Tongue (tissue), 3 donors: ENCODE data around the gene IL13RA1. TPM values are rescaled to one million over a fixed set of nuclear protein-coding genes. Genes with fewer than 3 reads are reported as not detected.
"Not testable (repeated sequence)": the region's sequence is repeated elsewhere in the genome, so short reads cannot be mapped to it uniquely, and the experiment has no call there.

Source experiments
- DNase-seq: peaks from one replicate; pipeline ENCODE4 v3.0.0-alpha.2; 2015
- small RNA-seq: library from RNA; depleted of rRNA; stranded (forward); fragments of <200 nt; gene quantifications from one replicate; pipeline ENCODE3, GENCODE V24; 2014; ENCODE audit warnings: low replicate concordance
- total RNA-seq: library from RNA; depleted of rRNA; stranded (reverse); fragments of >200 nt; gene quantifications from one replicate; pipeline ENCODE4 v1.2.3, GENCODE V29; 2014

IL13RA1 gene
- total RNA-seq, 1 donor from 2014 or later, result 33.2 TPM

DNA sequence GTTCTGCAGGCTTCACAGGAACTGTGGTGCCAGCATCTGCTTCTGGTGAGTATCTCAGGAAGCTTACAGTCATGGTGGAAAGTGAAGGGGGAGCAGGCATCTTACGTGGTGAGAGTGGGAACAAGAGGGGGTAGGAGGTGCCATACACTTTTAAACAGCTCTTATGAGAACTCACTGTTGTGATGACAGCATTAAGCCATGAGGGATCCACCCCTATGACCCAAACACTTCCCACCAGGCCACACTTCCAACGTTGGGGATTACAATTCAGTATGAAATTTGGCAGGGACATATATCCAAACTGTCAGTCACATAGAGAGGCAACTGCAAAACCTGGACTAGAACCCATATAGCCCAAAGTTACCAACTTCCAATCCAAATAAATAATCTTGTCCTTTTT lies 53.1 kb downstream of the IL13RA1 start:
- DNase-seq, result no peak

DNA sequence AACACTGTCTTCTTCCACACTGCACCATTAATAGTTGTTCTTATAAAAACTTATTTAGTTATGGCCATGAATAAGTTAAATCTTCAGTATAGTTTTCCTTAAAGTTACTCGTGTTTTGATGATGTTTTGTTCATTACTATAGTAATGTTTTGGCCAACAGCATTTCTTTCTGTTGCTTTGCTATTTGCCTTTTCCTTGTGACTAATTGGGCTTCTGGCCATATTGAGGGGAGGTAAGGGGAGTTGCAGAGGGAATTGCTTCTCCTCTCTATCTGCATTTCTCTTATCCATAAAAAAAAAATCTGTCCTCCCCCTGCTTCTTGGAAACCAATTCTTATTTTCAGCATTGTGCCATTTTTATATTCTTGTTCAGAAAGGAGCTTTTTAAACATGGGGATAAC lies 53.5 kb downstream of the IL13RA1 start:
- peak; percentile 42 for DNase-seq

DNA sequence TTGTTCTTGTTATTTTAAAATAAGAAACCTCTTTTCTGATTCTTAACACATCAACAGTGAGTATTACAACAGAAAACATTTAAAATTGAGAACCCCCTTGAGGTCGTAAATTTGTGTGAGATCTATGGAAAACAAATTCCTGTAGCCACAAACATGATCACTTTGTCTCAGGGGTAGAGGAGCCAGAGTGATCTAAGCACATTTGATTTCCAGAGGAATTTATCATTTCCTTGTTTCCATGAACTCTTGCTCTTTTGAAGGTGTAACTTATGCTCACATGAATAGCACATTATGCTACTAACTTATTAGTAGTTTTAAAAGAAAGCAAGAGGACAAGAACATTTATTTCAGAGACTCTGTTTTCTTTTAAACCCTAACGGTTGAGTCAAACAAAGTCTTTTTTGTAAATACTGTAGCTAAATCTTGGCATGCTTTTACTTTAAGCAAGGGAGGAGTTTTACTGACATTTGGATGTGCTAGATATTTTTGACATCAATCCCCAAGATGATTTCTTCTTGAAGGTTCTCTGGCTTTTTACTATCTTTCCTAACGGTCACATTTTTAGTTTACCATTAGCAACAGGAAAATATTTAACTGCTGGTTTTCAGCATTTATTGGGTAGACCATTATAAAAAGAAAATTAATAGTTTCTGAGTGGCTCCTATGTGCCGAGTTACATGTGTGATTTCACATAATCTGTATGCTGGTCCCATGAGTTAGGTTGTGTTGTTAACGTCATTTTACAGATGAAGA lies 68.3 kb downstream of the IL13RA1 start:
- DNase-seq, result peak; percentile 29

DNA sequence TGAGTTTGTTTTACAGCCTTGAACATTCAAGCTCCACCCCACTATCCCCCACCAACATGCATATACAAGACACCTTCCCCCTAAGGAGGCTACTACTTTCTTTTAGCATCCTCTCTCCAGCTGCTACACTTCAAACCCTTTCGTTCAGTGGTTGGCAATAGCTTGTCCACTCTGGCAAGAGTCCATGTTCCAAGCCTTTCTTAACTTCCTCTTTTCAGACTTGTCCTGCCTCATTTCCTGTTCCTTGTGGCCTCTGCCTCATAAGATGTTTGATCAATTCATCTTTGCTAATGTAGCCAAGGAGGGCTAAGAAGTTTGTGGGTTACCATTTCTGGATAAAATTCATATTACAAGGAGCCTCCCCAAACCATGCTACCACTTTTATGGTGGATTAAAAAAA lies 75.5 kb downstream of the IL13RA1 start:
- no peak for DNase-seq

DNA sequence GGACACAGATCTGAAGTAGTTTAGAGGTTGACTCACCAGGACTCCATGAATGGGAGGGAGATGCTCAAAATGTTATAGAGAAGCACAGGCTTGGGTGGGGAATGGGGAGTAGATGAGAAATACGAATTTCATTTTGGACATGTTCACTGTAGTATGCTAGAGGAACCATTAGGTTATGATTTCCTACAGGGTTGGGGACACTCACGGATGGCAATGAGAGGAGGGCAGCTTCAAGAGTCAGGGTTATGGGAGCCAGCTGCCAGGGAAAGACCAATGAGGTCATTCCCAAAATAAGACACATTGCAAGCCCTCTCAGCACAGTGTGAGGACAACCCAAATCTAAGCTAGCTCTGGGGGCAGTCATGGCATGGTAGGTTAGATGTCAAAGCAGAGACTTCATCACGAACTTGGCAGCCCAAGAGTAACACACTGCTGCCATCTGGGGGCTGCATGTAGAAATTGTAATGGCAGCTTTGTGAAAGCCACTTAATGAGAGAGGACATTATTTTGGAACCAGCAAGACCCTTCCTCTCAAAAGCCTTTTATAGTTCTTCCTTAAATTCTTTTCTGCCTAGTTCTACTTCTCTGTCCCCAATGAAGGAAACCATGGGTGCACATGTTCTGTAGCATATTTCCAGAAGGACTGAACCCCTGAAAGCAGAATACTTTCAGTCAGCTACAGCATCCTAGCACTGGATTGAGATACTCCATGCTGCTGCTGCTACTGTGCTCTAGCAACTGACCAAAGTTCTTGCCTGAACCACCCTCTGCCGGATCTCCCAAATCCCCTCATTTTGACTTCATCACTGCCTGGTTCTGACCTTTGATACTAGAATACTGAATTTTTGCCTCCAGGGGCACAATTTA lies 80.0 kb downstream of the IL13RA1 start:
- peak; percentile 67 for DNase-seq

DNA sequence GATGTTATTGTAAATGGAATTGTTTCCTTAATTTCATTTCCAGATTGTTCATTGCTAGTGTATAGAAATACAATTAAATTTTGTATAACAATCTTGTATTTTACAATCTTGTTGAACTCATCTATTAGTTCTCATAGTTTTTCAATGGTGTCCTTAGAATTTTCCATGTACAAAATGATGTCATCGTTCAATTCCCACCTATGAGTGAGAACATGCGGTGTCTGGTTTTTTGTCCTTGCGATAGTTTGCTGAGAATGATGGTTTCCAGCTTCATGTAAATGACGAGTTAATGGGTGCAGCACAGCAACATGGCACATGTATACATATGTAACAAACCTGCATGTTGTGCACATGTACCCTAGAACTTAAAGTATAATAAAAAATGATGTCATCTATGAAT lies 89.9 kb downstream of the IL13RA1 start:
- not testable (repeated sequence) for DNase-seq

DNA sequence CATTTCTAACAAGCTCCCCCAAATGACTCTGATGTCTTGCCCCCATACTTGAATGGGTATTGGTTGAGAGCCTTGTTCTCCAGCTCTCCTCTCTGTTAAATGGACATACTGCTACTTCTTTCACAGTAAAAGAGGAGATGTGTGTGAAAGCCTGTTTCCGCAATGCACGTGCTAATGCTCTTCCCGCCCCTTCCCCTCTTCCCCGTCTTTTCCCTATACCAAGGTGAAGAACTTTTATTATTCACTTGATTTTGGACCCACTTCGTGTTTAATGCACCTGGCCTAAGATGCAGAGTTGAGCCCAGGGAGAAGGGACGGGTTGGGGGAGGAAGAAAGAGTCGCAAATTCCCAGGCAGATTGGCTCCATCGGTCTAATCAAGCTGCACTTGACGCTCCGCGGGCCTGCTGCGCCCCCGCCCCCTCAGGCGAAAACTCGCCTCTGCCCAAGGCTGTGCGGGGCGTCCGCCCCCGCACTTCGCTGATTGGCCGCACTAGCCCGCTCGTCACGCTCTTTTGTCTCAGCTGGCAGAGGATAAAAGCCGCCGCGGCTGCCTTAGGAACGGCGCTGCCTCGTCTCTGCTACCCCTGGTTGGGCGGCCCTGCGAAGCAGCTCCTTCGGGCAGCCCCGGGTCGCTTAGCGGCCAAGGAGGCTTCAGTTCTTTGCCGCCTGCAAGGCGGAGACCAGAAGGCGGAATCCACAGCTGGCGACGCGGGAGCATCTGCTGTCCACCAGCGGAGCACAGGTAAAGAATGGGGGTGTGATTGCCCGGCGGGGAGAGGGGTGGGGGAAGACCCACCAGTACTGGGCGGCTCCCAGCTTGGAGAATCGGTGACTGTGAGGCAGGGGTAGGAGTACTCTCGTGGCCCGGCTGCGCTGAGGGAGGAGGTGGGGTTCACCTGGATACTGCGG lies 96.1 kb downstream of the IL13RA1 start, which contains the start of gene ZCCHC12:
TSS of gene ZCCHC12 (plus strand) at position 562 of the 910 bp plus-strand sequence. CDS start 1,421 bp downstream, outside the sequence.
- DNase-seq, result peak; percentile 76

DNA sequence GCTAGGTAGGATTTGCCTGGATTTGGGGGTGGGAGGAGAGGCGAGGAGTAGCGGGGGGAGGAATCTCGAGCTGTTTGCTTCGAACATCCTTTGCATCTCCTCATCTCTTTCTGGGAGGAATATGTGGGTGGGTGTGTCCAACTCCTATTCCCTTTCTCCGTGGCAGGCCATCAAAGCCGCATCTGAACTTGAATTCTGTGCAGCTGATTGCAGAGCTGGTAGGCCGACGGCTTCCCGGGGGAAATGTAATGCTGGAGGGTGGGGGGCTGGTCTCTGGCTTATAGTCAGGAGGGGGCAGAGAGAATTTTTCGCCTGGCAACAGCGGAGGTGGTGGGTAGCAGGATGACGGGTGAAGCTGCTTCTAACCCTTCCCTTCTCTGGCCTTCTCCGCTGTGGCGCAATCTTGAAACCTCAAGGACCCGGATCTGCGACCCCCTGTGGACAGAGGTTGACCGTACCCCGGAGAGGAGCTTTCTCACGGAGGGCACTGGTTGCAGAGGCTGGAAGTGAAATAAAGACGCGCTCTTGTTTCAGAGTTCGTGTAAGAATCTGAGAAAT lies 96.8 kb downstream of the IL13RA1 start:
- no peak for DNase-seq

DNA sequence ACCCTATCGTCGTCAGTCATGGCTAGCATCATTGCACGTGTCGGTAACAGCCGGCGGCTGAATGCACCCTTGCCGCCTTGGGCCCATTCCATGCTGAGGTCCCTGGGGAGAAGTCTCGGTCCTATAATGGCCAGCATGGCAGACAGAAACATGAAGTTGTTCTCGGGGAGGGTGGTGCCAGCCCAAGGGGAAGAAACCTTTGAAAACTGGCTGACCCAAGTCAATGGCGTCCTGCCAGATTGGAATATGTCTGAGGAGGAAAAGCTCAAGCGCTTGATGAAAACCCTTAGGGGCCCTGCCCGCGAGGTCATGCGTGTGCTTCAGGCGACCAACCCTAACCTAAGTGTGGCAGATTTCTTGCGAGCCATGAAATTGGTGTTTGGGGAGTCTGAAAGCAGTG lies 97.8 kb downstream of the IL13RA1 start:
- DNase-seq, result no peak

DNA sequence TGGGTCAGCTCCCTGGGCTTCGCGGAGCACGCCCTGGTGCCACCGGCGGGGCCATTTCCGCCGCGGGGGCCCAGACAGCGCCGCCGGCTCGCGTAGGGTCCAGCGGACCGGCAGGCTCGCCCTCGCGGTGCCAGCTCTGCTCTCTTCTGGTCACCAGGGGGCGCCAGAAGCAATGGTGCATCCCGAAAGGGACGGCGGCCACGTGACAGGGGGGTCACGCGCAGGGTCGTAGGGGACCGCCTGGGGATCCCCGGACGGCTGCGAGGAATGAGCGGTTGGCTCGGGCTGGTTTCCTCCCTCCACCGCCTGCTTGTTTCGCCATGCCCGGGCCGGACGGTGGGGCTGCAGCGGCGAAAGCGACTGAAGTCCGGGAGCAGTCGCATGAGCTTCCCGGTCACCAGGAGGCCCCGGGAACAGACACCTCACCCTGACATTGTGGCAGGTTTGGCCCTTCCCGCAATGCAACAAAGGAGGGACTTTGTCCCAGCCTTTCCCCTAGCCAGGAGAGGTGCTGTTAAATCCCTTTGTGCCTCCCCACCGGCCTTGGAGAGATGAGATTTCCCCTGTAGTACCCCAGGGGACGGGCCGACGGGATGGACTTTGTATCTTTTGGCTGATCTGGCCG lies 112.0 kb downstream of the IL13RA1 start:
- DNase-seq, result peak; percentile 74

Small RNA genes within 50 kb of the gene (small RNA-seq; reads per million reads assigned to genes)
- not detected for gene RF00566

Other genes starting within 250 kb of the IL13RA1 start
- 16.7 TPM for gene DOCK11, start 231.8 kb upstream of the IL13RA1 start, total RNA-seq
- gene ZCCHC12, start 96.2 kb downstream of the IL13RA1 start, total RNA-seq, result 0.51 TPM
- gene LONRF3, start 247.0 kb downstream of the IL13RA1 start, total RNA-seq, result 9.5 TPM